ENCODE measurements around the gene MSRB1. TPM values are rescaled to one million over a fixed set of nuclear protein-coding genes. Genes with fewer than 3 reads are reported as not detected.
A peak's percentile ranks its signal among the peaks of the same experiment; 100 is the strongest.

Gene MSRB1
- total and polyA plus RNA-seq, 2 of the 13 experiments (the other 11 are each of a cell fraction or from before 2014, with no cell fraction given): 32.1 to 75.4 TPM

- peak; percentile 34; the same call in 1 of the 2 replicates for TF ChIP-seq PRDM4 (CRISPR knock-in tag; IDR thresholded peaks at IDR 0.05; ENCODE audit: borderline replicate concordance)
- no peak for TF ChIP-seq NR3C1 (CRISPR knock-in tag; IDR thresholded peaks at IDR 0.05)
- no peak for TF ChIP-seq MNT (IDR thresholded peaks at IDR 0.05)
- TF ChIP-seq PHF5A (CRISPR knock-in tag; IDR thresholded peaks at IDR 0.05; ENCODE audit: low read depth, unreplicated experiment): no peak
- TF ChIP-seq CHD2 (IDR thresholded peaks at IDR 0.05; ENCODE audit: low read depth, low read length): peak; percentile 95
- TF ChIP-seq ZSCAN29 (CRISPR knock-in tag; conservative IDR thresholded peaks at IDR 0.05): no peak
- peak; percentile 92 for TF ChIP-seq MAX (IDR thresholded peaks at IDR 0.05)
- peak; percentile 65; the same call in 1 of the 2 replicates for TF ChIP-seq ZMAT3 (CRISPR knock-in tag; conservative IDR thresholded peaks at IDR 0.05)
- peak; percentile 48 for TF ChIP-seq IKZF4 (CRISPR knock-in tag; IDR thresholded peaks at IDR 0.05; ENCODE audit: borderline replicate concordance, low read depth, not compliant biosample characterization)
- peak; percentile 45 for TF ChIP-seq ZNF407 (CRISPR knock-in tag; IDR thresholded peaks at IDR 0.05; ENCODE audit: not compliant biosample characterization)
- peak; percentile 100 for TF ChIP-seq RBFOX2 (IDR thresholded peaks at IDR 0.05; ENCODE audit: low read depth, low read length)
- peak; percentile 74; the same call in 1 of the 2 replicates for TF ChIP-seq SALL2 (CRISPR knock-in tag; IDR thresholded peaks at IDR 0.05)
- TF ChIP-seq ZNF577 (CRISPR knock-in tag; IDR thresholded peaks at IDR 0.05; ENCODE audit: borderline replicate concordance, low read depth): no peak
- peak; percentile 84; the same call in 1 of the 2 replicates for TF ChIP-seq ZC3H4 (CRISPR knock-in tag; IDR thresholded peaks at IDR 0.05; ENCODE audit: borderline replicate concordance)
Observed at GRCh38 chr16:1964506-1965395, 21.8 kb upstream of the MSRB1 start, which contains the start of gene RPS2 (continued).

All from HepG2 (cell line).